ENCODE measurements around the gene HNRNPDL.
"Not testable (repeated sequence)": the region's sequence is repeated elsewhere in the genome, so short reads cannot be mapped to it uniquely, and the experiment has no call there.

HNRNPDL gene

GRCh38 chr4:82415922-82416365 lies 14.3 kb downstream of the HNRNPDL start:
- Histone ChIP-seq H3K27ac (ENCODE audit: low read depth, low read length) (no peak overlapping the region), H3K9me3 (ENCODE audit: low read length) (no peaks in the 10 kb centered on the region), H3K9ac (ENCODE audit: low read length) (no peak overlapping the region), H3K36me3 (ENCODE audit: insufficient read depth, low read length) (no peaks in the 10 kb centered on the region), H3K4me3 (ENCODE audit: low read depth in 1 of 2, low read length in 2 of 2) (no peak overlapping the region), H3K4me1 (ENCODE audit: insufficient read depth, low read length) (no peaks in the 10 kb centered on the region), H3K27me3 (ENCODE audit: control insufficient read depth in 1 of 2, insufficient read depth in 2 of 2, low read length in 2 of 2) (no peaks in the 10 kb centered on the region)

GRCh38 chr4:82415061-82415460 lies 15.2 kb downstream of the HNRNPDL start:
- not testable (repeated sequence) for H3K9me3 ChIP-seq (ENCODE audit: low read length); H3K27ac ChIP-seq (ENCODE audit: low read depth, low read length); H3K4me1 ChIP-seq (ENCODE audit: insufficient read depth, low read length); H3K36me3 ChIP-seq (ENCODE audit: insufficient read depth, low read length); H3K27me3 ChIP-seq (ENCODE audit: control insufficient read depth in 1 of 2, insufficient read depth in 2 of 2, low read length in 2 of 2); H3K4me3 ChIP-seq (ENCODE audit: low read depth in 1 of 2, low read length in 2 of 2); H3K9ac ChIP-seq (ENCODE audit: low read length)

- Histone ChIP-seq H3K9ac (ENCODE audit: low read length) (no peak overlapping the region), H3K9me3 (ENCODE audit: low read length) (no peaks in the 10 kb centered on the region), H3K27ac (ENCODE audit: low read depth, low read length) (no peak overlapping the region), H3K27me3 (ENCODE audit: control insufficient read depth in 1 of 2, insufficient read depth in 2 of 2, low read length in 2 of 2) (no peaks in the 10 kb centered on the region), H3K4me3 (ENCODE audit: low read depth in 1 of 2, low read length in 2 of 2) (no peak overlapping the region), H3K36me3 (ENCODE audit: insufficient read depth, low read length) (no peaks in the 10 kb centered on the region), H3K4me1 (ENCODE audit: insufficient read depth, low read length) (no peaks in the 10 kb centered on the region)
Measured at GRCh38 chr4:82403725-82404124, 26.5 kb downstream of the HNRNPDL start.

- no peak overlapping the region for H3K4me3 ChIP-seq (ENCODE audit: low read depth in 1 of 2, low read length in 2 of 2)
- H3K36me3 ChIP-seq (ENCODE audit: insufficient read depth, low read length), result no peaks in the 10 kb centered on the region
- no peak overlapping the region for H3K9ac ChIP-seq (ENCODE audit: low read length)
- no peaks in the 10 kb centered on the region for H3K27me3 ChIP-seq (ENCODE audit: control insufficient read depth in 1 of 2, insufficient read depth in 2 of 2, low read length in 2 of 2)
- no peaks in the 10 kb centered on the region for H3K4me1 ChIP-seq (ENCODE audit: insufficient read depth, low read length)
- no peaks in the 10 kb centered on the region for H3K9me3 ChIP-seq (ENCODE audit: low read length)
- no peak overlapping the region for H3K27ac ChIP-seq (ENCODE audit: low read depth, low read length)
Measured at GRCh38 chr4:82402196-82402775, 28.0 kb downstream of the HNRNPDL start.

GRCh38 chr4:82401600-82401999 lies 28.7 kb downstream of the HNRNPDL start:
- no peaks in the 10 kb centered on the region for H3K27me3 ChIP-seq (ENCODE audit: control insufficient read depth in 1 of 2, insufficient read depth in 2 of 2, low read length in 2 of 2)
- H3K4me1 ChIP-seq (ENCODE audit: insufficient read depth, low read length), result no peaks in the 10 kb centered on the region
- no peak overlapping the region for H3K4me3 ChIP-seq (ENCODE audit: low read depth in 1 of 2, low read length in 2 of 2)
- no peaks in the 10 kb centered on the region for H3K36me3 ChIP-seq (ENCODE audit: insufficient read depth, low read length)
- H3K9ac ChIP-seq (ENCODE audit: low read length), result no peak overlapping the region
- H3K27ac ChIP-seq (ENCODE audit: low read depth, low read length), result no peak overlapping the region
- H3K9me3 ChIP-seq (ENCODE audit: low read length), result no peaks in the 10 kb centered on the region

GRCh38 chr4:82398263-82398662 lies 32.0 kb downstream of the HNRNPDL start:
- no peaks in the 10 kb centered on the region for H3K9me3 ChIP-seq (ENCODE audit: low read length)
- no peak overlapping the region for H3K27ac ChIP-seq (ENCODE audit: low read depth, low read length)
- no peak overlapping the region for H3K4me3 ChIP-seq (ENCODE audit: low read depth in 1 of 2, low read length in 2 of 2)
- H3K27me3 ChIP-seq (ENCODE audit: control insufficient read depth in 1 of 2, insufficient read depth in 2 of 2, low read length in 2 of 2), result no peaks in the 10 kb centered on the region
- H3K4me1 ChIP-seq (ENCODE audit: insufficient read depth, low read length), result no peaks in the 10 kb centered on the region
- no peak overlapping the region for H3K9ac ChIP-seq (ENCODE audit: low read length)
- H3K36me3 ChIP-seq (ENCODE audit: insufficient read depth, low read length), result no peaks in the 10 kb centered on the region

- Histone ChIP-seq H3K9ac (ENCODE audit: low read length) (no peak overlapping the region), H3K27me3 (ENCODE audit: control insufficient read depth in 1 of 2, insufficient read depth in 2 of 2, low read length in 2 of 2) (no peaks in the 10 kb centered on the region), H3K27ac (ENCODE audit: low read depth, low read length) (no peak overlapping the region), H3K36me3 (ENCODE audit: insufficient read depth, low read length) (no peaks in the 10 kb centered on the region), H3K9me3 (ENCODE audit: low read length) (no peaks in the 10 kb centered on the region), H3K4me3 (ENCODE audit: low read depth in 1 of 2, low read length in 2 of 2) (no peak overlapping the region), H3K4me1 (ENCODE audit: insufficient read depth, low read length) (no peaks in the 10 kb centered on the region)
Measured at GRCh38 chr4:82397527-82397926, 32.7 kb downstream of the HNRNPDL start.

GRCh38 chr4:82394896-82395295 lies 35.4 kb downstream of the HNRNPDL start:
- Histone ChIP-seq H3K9me3 (ENCODE audit: low read length) (no peaks in the 10 kb centered on the region), H3K4me3 (ENCODE audit: low read depth in 1 of 2, low read length in 2 of 2) (no peak overlapping the region), H3K4me1 (ENCODE audit: insufficient read depth, low read length) (no peaks in the 10 kb centered on the region), H3K27me3 (ENCODE audit: control insufficient read depth in 1 of 2, insufficient read depth in 2 of 2, low read length in 2 of 2) (no peaks in the 10 kb centered on the region), H3K36me3 (ENCODE audit: insufficient read depth, low read length) (no peaks in the 10 kb centered on the region), H3K9ac (ENCODE audit: low read length) (no peak overlapping the region), H3K27ac (ENCODE audit: low read depth, low read length) (no peak overlapping the region)

- H3K27ac ChIP-seq (ENCODE audit: low read depth, low read length); H3K4me1 ChIP-seq (ENCODE audit: insufficient read depth, low read length); H3K4me3 ChIP-seq (ENCODE audit: low read depth in 1 of 2, low read length in 2 of 2); H3K9me3 ChIP-seq (ENCODE audit: low read length); H3K27me3 ChIP-seq (ENCODE audit: control insufficient read depth in 1 of 2, insufficient read depth in 2 of 2, low read length in 2 of 2); H3K9ac ChIP-seq (ENCODE audit: low read length); H3K36me3 ChIP-seq (ENCODE audit: insufficient read depth, low read length): not testable (repeated sequence)
Measured at GRCh38 chr4:82390061-82390460, 40.2 kb downstream of the HNRNPDL start.

- no peak overlapping the region for H3K9ac ChIP-seq (ENCODE audit: low read length)
Measured at GRCh38 chr4:82388405-82388804, 41.9 kb downstream of the HNRNPDL start.

GRCh38 chr4:82386312-82386711 lies 44.0 kb downstream of the HNRNPDL start:
- not testable (repeated sequence) for H3K9ac ChIP-seq (ENCODE audit: low read length); H3K36me3 ChIP-seq (ENCODE audit: insufficient read depth, low read length); H3K4me1 ChIP-seq (ENCODE audit: insufficient read depth, low read length); H3K27ac ChIP-seq (ENCODE audit: low read depth, low read length); H3K9me3 ChIP-seq (ENCODE audit: low read length); H3K27me3 ChIP-seq (ENCODE audit: control insufficient read depth in 1 of 2, insufficient read depth in 2 of 2, low read length in 2 of 2); H3K4me3 ChIP-seq (ENCODE audit: low read depth in 1 of 2, low read length in 2 of 2)

More at GRCh38 chr4:82388405-82388804, 41.9 kb downstream of the HNRNPDL start:
- Histone ChIP-seq H3K27me3 (ENCODE audit: control insufficient read depth in 1 of 2, insufficient read depth in 2 of 2, low read length in 2 of 2) (no peaks in the 10 kb centered on the region), H3K9me3 (ENCODE audit: low read length) (no peaks in the 10 kb centered on the region), H3K4me3 (ENCODE audit: low read depth in 1 of 2, low read length in 2 of 2) (no peak overlapping the region), H3K27ac (ENCODE audit: low read depth, low read length) (no peak overlapping the region), H3K4me1 (ENCODE audit: insufficient read depth, low read length) (no peaks in the 10 kb centered on the region), H3K36me3 (ENCODE audit: insufficient read depth, low read length) (no peaks in the 10 kb centered on the region)

- H3K36me3 ChIP-seq (ENCODE audit: insufficient read depth, low read length), result no peaks in the 10 kb centered on the region
- no peak overlapping the region for H3K27ac ChIP-seq (ENCODE audit: low read depth, low read length)
- H3K4me3 ChIP-seq (ENCODE audit: low read depth in 1 of 2, low read length in 2 of 2), result no peak overlapping the region
- H3K4me1 ChIP-seq (ENCODE audit: insufficient read depth, low read length), result no peaks in the 10 kb centered on the region
- H3K9ac ChIP-seq (ENCODE audit: low read length), result no peak overlapping the region
- H3K9me3 ChIP-seq (ENCODE audit: low read length), result no peaks in the 10 kb centered on the region
- no peaks in the 10 kb centered on the region for H3K27me3 ChIP-seq (ENCODE audit: control insufficient read depth in 1 of 2, insufficient read depth in 2 of 2, low read length in 2 of 2)
Measured at GRCh38 chr4:82382751-82383150, 47.5 kb downstream of the HNRNPDL start.

Measured in muscle layer of colon (tissue), 2 donors.